OCI-LY7 (cell line): ENCODE results near the gene EIF2S3. TPM values are rescaled to one million over a fixed set of nuclear protein-coding genes. Genes with fewer than 3 reads are reported as not detected.

Experiments used
- BruUV-seq: library from RNA; stranded (reverse); fragments of 400-500 nt; replicated peaks from 2 replicates; lab custom pipeline; 2021; lab: Mats Ljungman, UMichigan
- CTCF ChIA-PET: fragments of 300-600 bp; sonication (Branson Sonifier 250); formaldehyde crosslinking; loops from one replicate; lab custom pipeline; 2022; ENCODE audit warnings: antibody characterized with exemption; ENCODE audit not compliant: unreplicated experiment; lab: Charles Lee
- POLR2A ChIA-PET: fragments of 300-600 bp; sonication (Branson Sonifier 250); formaldehyde crosslinking; loops from one replicate; lab custom pipeline; 2022; ENCODE audit warnings: antibody characterized with exemption; lab: Charles Lee
- DNase-seq: peaks from one replicate; pipeline ENCODE4 v3.0.0-alpha.2; 2015; ENCODE audit warnings: low spot score
- H2AFZ ChIP-seq: fragments of 200-600 bp; sonication (generic), shearing (Covaris generic); 2 replicates; pipeline ENCODE4 v1.6.1; 2014; ENCODE audit warnings: mild to moderate bottlenecking, antibody characterized with exemption, low read length, moderate library complexity
- H3K27ac ChIP-seq: fragments of 200-600 bp; sonication (generic); 2 replicates; pipeline ENCODE4 v1.5.1; 2014; ENCODE audit warnings: mixed run types, low read depth, mild to moderate bottlenecking, moderate library complexity, low read length, inconsistent platforms; ENCODE audit not compliant: poor library complexity, severe bottlenecking
- H3K36me3 ChIP-seq: fragments of 200-600 bp; sonication (generic); 2 replicates; pipeline ENCODE4 v1.6.1; 2014; ENCODE audit warnings: mild to moderate bottlenecking, antibody characterized with exemption, low read length, moderate library complexity, mixed read lengths; ENCODE audit not compliant: insufficient read depth
- H3K4me1 ChIP-seq: fragments of 200-600 bp; sonication (generic); 2 replicates; pipeline ENCODE4 v1.5.1; 2014; ENCODE audit warnings: mild to moderate bottlenecking, low read length; ENCODE audit not compliant: insufficient read depth, poor library complexity, severe bottlenecking
- H3K4me2 ChIP-seq: fragments of 200-600 bp; sonication (generic); 2 replicates; pipeline ENCODE4 v1.6.1; 2014; ENCODE audit warnings: mild to moderate bottlenecking, low read length
- H3K4me3 ChIP-seq: fragments of 200-600 bp; sonication (generic); 2 replicates; pipeline ENCODE4 v1.5.1; 2014; ENCODE audit warnings: mild to moderate bottlenecking, low read depth, low read length; ENCODE audit not compliant: poor library complexity, severe bottlenecking
- H3K79me2 ChIP-seq: fragments of 200-600 bp; sonication (generic); 2 replicates; pipeline ENCODE4 v1.6.1; 2016; ENCODE audit warnings: low read depth, mild to moderate bottlenecking, low read length, moderate library complexity, mixed read lengths; ENCODE audit not compliant: insufficient read depth
- H3K9me2 ChIP-seq: fragments of 200-600 bp; sonication (generic); 2 replicates; pipeline ENCODE4 v1.6.1; 2016; ENCODE audit warnings: mild to moderate bottlenecking, low read length, mixed read lengths; ENCODE audit not compliant: insufficient read depth
- H3K9me3 ChIP-seq: fragments of 200-600 bp; sonication (generic); 2 replicates; pipeline ENCODE4 v1.6.1; 2014; ENCODE audit warnings: mild to moderate bottlenecking, mixed run types, low read length, mixed read lengths
- H4K20me1 ChIP-seq: fragments of 200-600 bp; sonication (generic); 2 replicates; pipeline ENCODE4 v1.6.1; 2014; ENCODE audit warnings: mild to moderate bottlenecking, antibody characterized with exemption, low read length, moderate library complexity, mixed read lengths; ENCODE audit not compliant: insufficient read depth
- CTCF ChIP-seq: fragments of 200-600 bp; sonication (generic); conservative IDR thresholded peaks from 2 replicates; pipeline ENCODE4 v1.5.1; 2014; ENCODE audit warnings: mild to moderate bottlenecking, antibody characterized with exemption, low read length, moderate library complexity, mixed read lengths
- EZH2phosphoT487 ChIP-seq: fragments of 200-600 bp; sonication (generic); IDR thresholded peaks from 2 replicates; pipeline ENCODE4 v1.6.1; 2018; ENCODE audit warnings: low read depth, borderline replicate concordance, mild to moderate bottlenecking, mixed run types, antibody characterized with exemption, low read length, moderate library complexity, mixed read lengths
- intact Hi-C: fragments of 100-400 bp; cut with micrococcal nuclease; formaldehyde crosslinking; loops from one replicate; pipeline ENCODE4 v1.10.0; 2022; ENCODE audit not compliant: unreplicated experiment
- total RNA-seq, 2 experiments: library from RNA; depleted of rRNA in 1 of 2; stranded (reverse); fragments of >200 nt in 1 of 2; shearing (Covaris generic) in 1 of 2; gene quantifications; 2 replicates each; pipeline ENCODE4 v1.2.3, GENCODE V29; 2014 to 2022

EIF2S3 gene
- total RNA-seq, 2 experiments from 2014 or later: 243 to 405 TPM

- H4K20me1 ChIP-seq: no peaks in the 10 kb centered on the region
- H3K4me3 ChIP-seq: no peak overlapping the region
- ChIA-PET CTCF (no interaction called here), POLR2A (interaction anchor here (0.9 kb wide), 1 partner anchor 38 kb away, joined by 4 read pairs; no protein-coding TSS in a partner anchor)
- H3K36me3 ChIP-seq: no peaks in the 10 kb centered on the region
- no peaks in the 10 kb centered on the region for H3K4me1 ChIP-seq
- BruUV-seq: no TSS peak
- no peak overlapping the region for H3K4me2 ChIP-seq
- no peak overlapping the region for H2AFZ ChIP-seq
- H3K27ac ChIP-seq: no peak overlapping the region
- no peaks in the 10 kb centered on the region for H3K79me2 ChIP-seq
- no peak for TF ChIP-seq CTCF
- TF ChIP-seq EZH2phosphoT487: no peak
- DNase-seq: no peak
- H3K9me2 ChIP-seq: no peaks in the 10 kb centered on the region
- intact Hi-C loops: no loop called here
- no peaks in the 10 kb centered on the region for H3K9me3 ChIP-seq
These were observed 44.6 kb downstream of the EIF2S3 start for GRCh38 chrX:24099394-24099793.

- TF ChIP-seq CTCF (no peak), EZH2phosphoT487 (no peak)
- Histone ChIP-seq H3K9me2 (no peaks in the 10 kb centered on the region), H3K4me1 (no peaks in the 10 kb centered on the region), H3K27ac (no peak overlapping the region), H3K9me3 (no peaks in the 10 kb centered on the region), H3K4me3 (no peak overlapping the region), H2AFZ (no peak overlapping the region), H3K79me2 (no peaks in the 10 kb centered on the region), H4K20me1 (no peaks in the 10 kb centered on the region), H3K36me3 (no peaks in the 10 kb centered on the region), H3K4me2 (no peak overlapping the region)
- no TSS peak for BruUV-seq
- POLR2A ChIA-PET: no interaction called here
- DNase-seq: no peak
- CTCF ChIA-PET: no interaction called here
- intact Hi-C loops: no loop called here
These were observed 46.0 kb downstream of the EIF2S3 start for GRCh38 chrX:24100713-24101112.

DNA sequence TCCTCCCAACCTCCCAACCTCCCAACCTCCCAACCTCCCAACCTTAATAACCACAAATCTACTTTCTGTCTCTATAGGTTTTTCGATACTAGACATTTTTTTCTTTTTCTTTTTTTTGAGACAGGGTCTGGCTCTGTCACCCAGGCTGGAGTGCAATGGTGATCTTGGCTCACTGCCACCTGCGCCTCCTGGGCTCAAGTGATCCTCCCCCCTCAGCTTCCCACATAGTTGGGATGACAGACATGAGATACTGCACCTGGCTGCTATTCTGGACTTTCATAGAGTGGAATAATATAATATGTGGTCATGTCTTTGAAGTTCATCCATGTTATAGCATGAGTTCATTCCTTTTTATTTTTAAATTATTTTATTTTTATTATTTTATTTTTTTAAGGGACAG is 55.3 kb downstream of the EIF2S3 start:
- no peaks in the 10 kb centered on the region for H3K9me2 ChIP-seq
- no peaks in the 10 kb centered on the region for H3K79me2 ChIP-seq
- no peaks in the 10 kb centered on the region for H4K20me1 ChIP-seq
- POLR2A ChIA-PET: no interaction called here
- DNase-seq: no peak
- no peak overlapping the region for H2AFZ ChIP-seq
- TF ChIP-seq CTCF (no peak), EZH2phosphoT487 (no peak)
- H3K9me3 ChIP-seq: no peaks in the 10 kb centered on the region
- no peaks in the 10 kb centered on the region for H3K4me1 ChIP-seq
- CTCF ChIA-PET: no interaction called here
- H3K27ac ChIP-seq: no peak overlapping the region
- BruUV-seq: no TSS peak
- H3K36me3 ChIP-seq: no peaks in the 10 kb centered on the region
- H3K4me3 ChIP-seq: no peak overlapping the region
- H3K4me2 ChIP-seq: no peak overlapping the region
- intact Hi-C loops: no loop called here
